ENCODE measurements around the gene MESD.

MESD gene

GRCh38 chr15:80991421-80991820 is 1.8 kb upstream of the MESD start:
- DNase-seq (ENCODE audit: low read depth in 2 of 2), result no peak

GRCh38 chr15:80990955-80991354 is 1.3 kb upstream of the MESD start:
- DNase-seq (ENCODE audit: low read depth in 2 of 2), result no peak

GRCh38 chr15:80989081-80989517 is 520 bp downstream of the MESD start:
- no peak for DNase-seq (ENCODE audit: low read depth in 2 of 2)

DNA sequence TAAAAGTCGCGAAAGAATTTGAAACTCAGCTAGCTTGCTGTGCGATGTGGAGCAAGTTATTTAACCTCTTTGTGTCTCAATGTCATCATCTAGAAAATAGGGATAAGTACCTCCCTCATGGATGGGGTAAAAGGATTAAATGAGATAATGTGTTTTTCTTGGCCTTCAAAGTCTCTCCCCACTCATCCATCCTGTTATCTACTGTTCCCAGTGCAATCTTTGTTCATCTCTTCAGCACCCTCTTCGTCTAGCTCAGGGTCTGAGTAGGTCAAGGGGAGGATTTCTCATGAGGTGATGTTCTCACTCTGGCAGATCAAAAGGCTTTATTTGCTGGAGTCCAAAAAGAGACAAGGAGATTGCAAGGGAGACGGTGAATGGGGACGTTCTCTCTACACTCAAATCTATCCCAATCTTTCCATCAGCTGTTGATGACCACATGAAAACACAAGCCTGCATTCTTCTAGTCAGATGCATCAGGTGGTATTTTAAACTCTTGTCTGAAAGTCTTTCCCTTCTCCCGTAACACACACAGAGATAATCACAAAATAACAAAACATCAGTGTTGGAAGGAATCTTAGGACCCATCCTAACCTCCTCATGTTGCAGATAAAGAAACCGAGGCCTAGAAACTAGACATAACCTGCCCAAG is 1.3 kb downstream of the MESD start:
- no peak for DNase-seq (ENCODE audit: low read depth in 2 of 2)

GRCh38 chr15:80986487-80986886 is 3.1 kb downstream of the MESD start:
- DNase-seq (ENCODE audit: low read depth in 2 of 2), result no peak

DNA sequence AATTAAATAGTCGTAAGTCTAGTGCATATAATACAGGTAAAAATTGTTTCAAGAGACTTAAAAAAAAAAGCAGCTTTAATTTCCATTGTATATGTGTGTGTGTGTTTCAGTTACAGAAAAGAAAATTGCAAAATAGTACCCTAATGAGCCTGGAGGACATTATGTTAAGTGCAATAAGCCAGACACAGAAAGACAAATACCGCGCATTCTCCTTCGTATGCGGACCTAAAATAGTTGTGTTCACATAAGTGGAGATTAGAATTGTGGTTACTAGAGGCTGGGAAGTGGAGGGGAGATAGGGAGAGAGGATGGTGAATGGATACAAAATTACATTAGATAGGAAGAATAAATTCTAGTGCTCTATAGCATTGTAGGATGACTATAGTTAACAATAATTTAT is 3.6 kb downstream of the MESD start:
- no peak for DNase-seq (ENCODE audit: low read depth in 2 of 2)

DNA sequence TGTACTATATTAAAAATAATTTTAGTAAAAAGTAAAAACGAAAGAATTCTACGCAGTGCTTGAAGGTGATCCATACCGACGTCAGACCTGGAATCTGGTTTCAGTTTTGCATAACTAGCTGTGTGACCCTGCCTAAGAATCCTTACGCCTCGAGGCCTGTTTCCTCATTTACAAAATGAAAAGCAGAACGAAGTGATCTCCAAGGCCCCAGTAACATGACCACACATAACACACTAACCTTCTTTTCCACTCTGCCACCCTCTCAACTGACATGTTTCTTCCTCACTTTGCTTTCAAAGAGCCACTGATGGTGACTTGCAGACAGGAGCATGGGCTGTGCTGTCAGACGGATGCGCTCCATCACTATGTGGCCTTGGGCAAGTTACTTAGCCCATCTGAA is 4.8 kb downstream of the MESD start:
- no peak for DNase-seq (ENCODE audit: low read depth in 2 of 2)

GRCh38 chr15:80982839-80983238 is 6.8 kb downstream of the MESD start:
- DNase-seq (ENCODE audit: low read depth in 2 of 2), result no peak

DNA sequence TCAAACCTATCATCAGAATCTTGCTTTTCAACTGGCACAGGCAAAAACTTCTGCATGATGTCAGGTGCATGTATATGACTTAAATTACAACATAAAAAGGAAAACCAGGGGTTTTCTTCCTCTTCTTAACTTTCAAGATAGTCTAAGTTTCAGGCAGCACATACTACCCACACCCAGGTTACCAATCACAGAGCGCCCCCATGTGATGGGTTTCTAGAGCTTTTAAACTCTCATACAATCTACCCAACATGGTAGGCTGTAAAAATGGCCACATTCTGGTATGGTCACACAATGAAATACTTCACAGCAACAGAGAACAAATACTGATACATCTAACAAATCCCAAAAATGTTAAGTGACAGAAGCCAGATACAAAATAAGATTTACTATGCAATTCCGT is 7.4 kb downstream of the MESD start:
- DNase-seq (ENCODE audit: low read depth in 2 of 2), result no peak

DNA sequence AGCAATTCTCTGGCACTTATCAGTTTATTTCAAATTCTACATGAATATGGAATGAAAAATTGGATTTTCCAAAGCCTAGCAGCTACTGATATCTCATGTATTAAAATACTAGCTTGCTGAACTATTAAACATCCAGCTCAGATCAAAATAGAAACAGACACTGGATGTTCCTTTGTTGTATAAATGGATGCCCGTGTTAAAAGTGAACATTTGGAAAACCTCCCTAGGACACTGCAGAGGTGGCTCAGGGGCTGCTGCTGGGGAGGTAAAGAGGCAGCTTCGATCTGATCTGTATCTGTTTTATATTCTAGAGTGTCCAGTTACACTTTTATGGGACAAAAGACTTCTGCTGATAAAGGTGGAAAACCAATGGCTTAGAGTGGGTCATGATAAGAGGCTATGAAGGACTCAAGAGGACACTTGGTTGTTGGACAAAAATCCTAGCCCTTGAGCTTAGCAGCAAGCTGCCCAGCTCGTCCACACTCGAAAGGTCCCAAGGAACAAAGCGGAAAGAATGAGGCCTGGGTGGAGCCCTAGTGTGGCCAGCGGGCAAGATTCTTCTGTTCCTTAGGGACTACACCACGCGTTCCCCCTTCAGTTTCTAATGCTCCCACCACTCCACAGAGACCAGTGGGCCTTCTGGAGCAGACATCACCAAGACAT is 9.9 kb downstream of the MESD start:
- no peak for DNase-seq (ENCODE audit: low read depth in 2 of 2)

- DNase-seq (ENCODE audit: low read depth in 2 of 2), result no peak
Observed at GRCh38 chr15:80978685-80979329, 10.8 kb downstream of the MESD start.

DNA sequence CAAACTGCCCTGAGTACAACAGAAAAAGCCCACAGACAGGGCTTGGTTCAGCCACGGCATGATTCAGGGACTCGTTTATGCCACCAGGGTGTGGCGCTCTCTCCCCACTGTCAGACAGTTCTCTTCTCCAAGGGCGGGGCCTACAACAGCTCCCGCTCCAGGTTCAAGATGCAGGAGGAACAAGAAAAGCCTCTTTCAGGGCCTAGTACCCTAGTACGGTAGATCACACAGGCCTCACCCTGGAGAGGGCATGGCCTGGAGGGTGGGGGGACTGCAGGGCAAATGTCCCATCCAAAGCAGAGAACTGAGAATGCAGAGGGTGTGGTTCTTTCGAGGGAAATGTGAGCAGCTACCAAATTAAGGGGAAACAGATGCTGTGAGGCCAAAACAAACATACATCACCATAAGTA is 12.0 kb downstream of the MESD start:
- DNase-seq (ENCODE audit: low read depth in 2 of 2), result peak in 1 of 2 donors; percentile 12

DNA sequence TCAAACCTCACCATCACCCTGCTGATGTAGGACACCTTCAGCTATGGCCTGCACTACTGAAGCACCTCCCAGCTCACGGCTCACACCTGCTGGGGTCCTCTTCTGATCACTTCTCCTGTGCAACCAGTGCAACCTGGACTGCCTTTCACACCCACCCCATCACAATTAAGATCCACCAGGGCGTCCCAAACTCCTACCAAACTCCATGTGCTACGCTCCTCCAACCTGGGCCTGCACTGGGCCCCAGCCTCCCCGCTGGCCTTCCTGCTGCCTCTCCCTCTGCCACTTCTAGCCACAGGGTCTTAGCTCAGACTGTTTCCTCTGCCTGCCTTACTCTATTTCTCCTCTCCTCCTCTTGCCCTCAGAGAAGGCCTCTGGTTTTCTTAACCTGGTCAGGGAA is 12.8 kb downstream of the MESD start:
- no peak for DNase-seq (ENCODE audit: low read depth in 2 of 2)

GRCh38 chr15:80974914-80975313 is 14.7 kb downstream of the MESD start:
- no peak for DNase-seq (ENCODE audit: low read depth in 2 of 2)

- no peak for DNase-seq (ENCODE audit: low read depth in 2 of 2)
Observed at GRCh38 chr15:80972276-80972675, 17.3 kb downstream of the MESD start.

DNA sequence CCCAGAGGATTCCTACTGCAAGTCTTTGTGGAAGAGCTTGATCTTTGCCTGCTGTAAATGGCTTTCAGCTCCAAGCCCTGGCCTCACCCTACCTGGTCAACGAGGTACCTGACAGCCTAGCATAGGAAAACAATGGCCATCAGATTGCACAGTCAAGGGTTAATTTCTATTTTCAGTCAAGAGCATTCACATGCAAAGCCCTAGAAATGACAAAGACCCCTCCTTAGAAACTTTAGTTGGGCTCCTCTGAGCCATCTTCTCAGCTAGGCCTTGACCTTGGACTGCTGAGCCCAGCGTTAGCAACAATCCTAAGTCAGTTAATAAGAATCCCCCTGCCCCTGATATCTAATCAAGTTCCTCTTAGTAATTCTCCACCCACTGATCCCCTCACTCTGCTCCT is 18.5 kb downstream of the MESD start:
- DNase-seq (ENCODE audit: low read depth in 2 of 2), result no peak

DNA sequence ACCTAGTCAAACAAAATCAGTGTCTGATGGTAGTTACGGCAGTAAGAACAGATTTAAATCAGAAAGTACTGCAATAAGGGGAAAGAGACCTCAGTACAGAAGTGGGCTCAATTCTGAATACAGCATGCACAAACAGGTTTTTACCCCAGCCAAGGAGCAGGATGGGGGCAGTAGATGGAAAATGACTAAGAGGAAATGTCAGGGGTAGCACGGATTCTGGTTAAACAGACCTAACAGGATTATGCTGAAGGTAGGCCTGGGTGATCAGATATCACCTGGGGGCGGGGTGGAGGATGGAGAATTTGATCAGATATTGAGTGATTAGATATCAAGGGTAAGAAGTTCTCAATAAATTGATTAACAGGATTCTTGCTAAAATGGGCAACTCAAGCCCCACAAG is 19.0 kb downstream of the MESD start:
- no peak for DNase-seq (ENCODE audit: low read depth in 2 of 2)

GRCh38 chr15:80970018-80970657 is 19.5 kb downstream of the MESD start:
- peak; percentile 47 to 65 for DNase-seq (ENCODE audit: low read depth in 2 of 2)

DNA sequence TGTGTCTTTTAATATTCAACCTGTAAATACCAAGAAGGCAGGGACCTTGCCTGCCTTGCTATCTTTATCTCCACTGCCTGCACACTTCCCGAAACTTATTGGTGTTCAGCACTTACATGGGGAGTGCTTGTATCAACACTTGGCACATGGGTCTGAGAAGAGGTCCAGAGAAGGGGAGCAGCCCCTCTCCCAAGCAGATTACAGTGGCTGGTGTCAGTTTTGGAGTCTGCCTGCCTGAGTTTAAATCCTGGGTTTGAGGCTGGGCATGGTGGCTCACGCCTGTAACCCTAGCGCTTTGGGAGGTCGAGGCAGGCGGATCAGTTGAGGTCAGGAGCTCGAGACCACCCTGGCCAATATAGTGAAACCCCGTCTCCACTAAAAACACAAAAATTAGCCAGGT is 20.3 kb downstream of the MESD start:
- DNase-seq (ENCODE audit: low read depth in 2 of 2), result no peak

GRCh38 chr15:80967991-80968510 is 21.6 kb downstream of the MESD start:
- DNase-seq (ENCODE audit: low read depth in 2 of 2), result no peak

- no peak for DNase-seq (ENCODE audit: low read depth in 2 of 2)
Observed at GRCh38 chr15:80967451-80967850, 22.2 kb downstream of the MESD start.

DNA sequence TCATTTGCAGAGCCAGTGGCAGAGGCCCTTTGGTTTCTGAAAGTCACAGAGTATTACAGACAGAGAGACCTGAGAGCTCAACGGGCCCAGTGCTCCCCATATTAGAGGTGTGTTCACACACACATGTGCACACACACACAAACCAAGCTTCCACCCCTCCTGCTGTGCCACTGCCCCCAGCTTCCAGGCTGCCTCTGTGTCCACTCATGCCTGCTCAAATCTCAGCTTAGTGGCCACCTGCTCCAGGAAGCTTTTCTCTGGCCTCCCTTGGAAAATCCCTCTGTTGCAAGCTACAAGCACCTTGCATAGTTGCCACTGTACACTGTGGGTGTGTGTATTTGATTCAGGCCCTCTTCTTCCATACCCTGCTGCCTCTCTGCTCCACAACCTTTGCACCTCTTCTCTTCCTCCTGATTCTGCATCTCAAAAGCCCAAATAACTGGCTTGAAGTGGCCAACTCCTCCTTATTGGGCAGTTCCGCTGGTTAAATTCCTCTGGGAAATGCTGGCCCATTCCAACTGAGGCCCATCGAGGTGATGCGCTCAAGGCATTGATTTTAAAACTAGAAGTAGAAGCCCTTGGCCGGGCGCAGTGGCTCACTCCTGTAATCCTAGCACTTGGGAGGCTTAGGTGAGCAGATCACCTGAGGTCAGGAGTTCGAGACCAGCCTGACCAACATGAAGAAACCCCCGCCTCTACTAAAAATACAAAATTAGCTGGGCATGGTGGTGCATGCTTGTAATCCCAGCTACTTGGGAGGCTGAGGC is 23.0 kb downstream of the MESD start:
- no peak for DNase-seq (ENCODE audit: low read depth in 2 of 2)
